ENCODE measurements around the gene ADSL. TPM values are rescaled to one million over a fixed set of nuclear protein-coding genes. Genes with fewer than 3 reads are reported as not detected.

The ADSL gene
- polyA plus RNA-seq, 1 of the 3 experiments (the other 2 are of a cell fraction), result 79.7 TPM

GRCh38 chr22:40300316-40300715 lies 46.0 kb upstream of the ADSL start:
- POLR2A ChIA-PET, result no interaction called here
- CTCF ChIA-PET, result interaction anchor here (0.6 kb wide), 1 partner anchor 157 kb away, joined by 3 read pairs; no protein-coding TSS in a partner anchor

GRCh38 chr22:40300884-40301672 lies 45.2 kb upstream of the ADSL start:
- Histone ChIP-seq H3F3A (replicated peaks; ENCODE audit: insufficient read depth) (no peaks in the 10 kb centered on the region), H3K4me1 (ENCODE audit: control insufficient read depth in 1 of 2, insufficient read depth in 2 of 2, low read depth in 1 of 2, low read length in 1 of 2) (no peaks in the 10 kb centered on the region), H3K9me3 (no peaks in the 10 kb centered on the region), H3K36me3 (replicated peaks in 1 of 2; ENCODE audit: control insufficient read depth in 1 of 2, insufficient read depth in 2 of 2, low read length in 1 of 2) (peaks cover 0 to 14% of the 10 kb centered on the region in 2 experiments), H3K4me2 (no peak overlapping the region), H3K4me3 (ENCODE audit: low read depth in 2 of 2, low read length in 1 of 2) (no peak overlapping the region), H3K9ac (no peak overlapping the region), H3K27ac (ENCODE audit: low read depth in 2 of 2, low read length in 1 of 2) (no peak overlapping the region), H3K9me2 (no peaks in the 10 kb centered on the region), H3K79me2 (ENCODE audit: insufficient read depth) (no peaks in the 10 kb centered on the region), H2AFZ (ENCODE audit: low read depth) (no peak overlapping the region), H3K27me3 (ENCODE audit: insufficient read depth) (no peaks in the 10 kb centered on the region), H4K20me1 (ENCODE audit: insufficient read depth) (no peaks in the 10 kb centered on the region)
- no peak for DNase-seq
- TF ChIP-seq JUND (IDR thresholded peaks at IDR 0.05) (no peak), FOXM1 (IDR thresholded peaks at IDR 0.05; ENCODE audit: low read depth) (no peak), ELF1 (IDR thresholded peaks at IDR 0.05) (no peak), REST (IDR thresholded peaks at IDR 0.05; ENCODE audit: low read depth, low read length) (no peak), EP300 (IDR thresholded peaks at IDR 0.05; ENCODE audit: borderline replicate concordance in 1 of 2, low read depth in 1 of 2, low read length in 1 of 2) (no peak), MEF2A (IDR thresholded peaks at IDR 0.05; ENCODE audit: borderline replicate concordance, low read depth) (no peak), CTCF (IDR thresholded peaks at IDR 0.05) (no peak), TAF1 (IDR thresholded peaks at IDR 0.05; ENCODE audit: borderline replicate concordance, low read depth, low read length) (no peak), SMC3 (IDR thresholded peaks at IDR 0.05; ENCODE audit: low read depth, low read length) (no peak), EZH2phosphoT487 (IDR thresholded peaks at IDR 0.05; ENCODE audit: borderline replicate concordance, low read depth) (no peak)
- ChIA-PET POLR2A (no interaction called here), CTCF (no interaction called here)
- WGBS (ENCODE audit: low lambda C conversion rate), result 100% methylated on average over 3 of the region's 11 CpGs

More at GRCh38 chr22:40300316-40300715, 46.0 kb upstream of the ADSL start:
- peaks cover 0 to 14% of the 10 kb centered on the region in 2 experiments for H3K36me3 ChIP-seq (replicated peaks in 1 of 2; ENCODE audit: control insufficient read depth in 1 of 2, insufficient read depth in 2 of 2, low read length in 1 of 2)
- no peaks in the 10 kb centered on the region for H3K27me3 ChIP-seq (ENCODE audit: insufficient read depth)
- no peaks in the 10 kb centered on the region for H4K20me1 ChIP-seq (ENCODE audit: insufficient read depth)
- no peak overlapping the region for H2AFZ ChIP-seq (ENCODE audit: low read depth)
- H3F3A ChIP-seq (replicated peaks; ENCODE audit: insufficient read depth), result no peaks in the 10 kb centered on the region
- no peaks in the 10 kb centered on the region for H3K9me3 ChIP-seq
- no peak overlapping the region for H3K4me2 ChIP-seq
- H3K79me2 ChIP-seq (ENCODE audit: insufficient read depth), result no peaks in the 10 kb centered on the region
- DNase-seq, result no peak
- no peaks in the 10 kb centered on the region for H3K9me2 ChIP-seq
- TF ChIP-seq MAX (IDR thresholded peaks at IDR 0.05; ENCODE audit: low read depth) (no peak), NFIC (IDR thresholded peaks at IDR 0.05; ENCODE audit: borderline replicate concordance) (no peak), IRF3 (IDR thresholded peaks at IDR 0.05; ENCODE audit: low read depth, low read length) (no peak), EZH2phosphoT487 (IDR thresholded peaks at IDR 0.05; ENCODE audit: borderline replicate concordance, low read depth) (no peak), CHD2 (IDR thresholded peaks at IDR 0.05; ENCODE audit: low read length, partially characterized antibody) (no peak), RXRA (IDR thresholded peaks at IDR 0.05; ENCODE audit: borderline replicate concordance, low read depth) (no peak), EP300 (IDR thresholded peaks at IDR 0.05; ENCODE audit: borderline replicate concordance in 1 of 2, low read depth in 1 of 2, low read length in 1 of 2) (no peak), USF2 (IDR thresholded peaks at IDR 0.05; ENCODE audit: borderline replicate concordance, low read depth, low read length) (no peak)
- H3K4me3 ChIP-seq (ENCODE audit: low read depth in 2 of 2, low read length in 1 of 2), result no peak overlapping the region
- H3K9ac ChIP-seq, result no peak overlapping the region
- H3K4me1 ChIP-seq (ENCODE audit: control insufficient read depth in 1 of 2, insufficient read depth in 2 of 2, low read depth in 1 of 2, low read length in 1 of 2), result no peaks in the 10 kb centered on the region
- no peak overlapping the region for H3K27ac ChIP-seq (ENCODE audit: low read depth in 2 of 2, low read length in 1 of 2)

Measured in SK-N-SH (cell line).